ENCODE measurements around the gene BOD1.
"Not testable (repeated sequence)": the region's sequence is repeated elsewhere in the genome, so short reads cannot be mapped to it uniquely, and the experiment has no call there.

The BOD1 gene

DNA sequence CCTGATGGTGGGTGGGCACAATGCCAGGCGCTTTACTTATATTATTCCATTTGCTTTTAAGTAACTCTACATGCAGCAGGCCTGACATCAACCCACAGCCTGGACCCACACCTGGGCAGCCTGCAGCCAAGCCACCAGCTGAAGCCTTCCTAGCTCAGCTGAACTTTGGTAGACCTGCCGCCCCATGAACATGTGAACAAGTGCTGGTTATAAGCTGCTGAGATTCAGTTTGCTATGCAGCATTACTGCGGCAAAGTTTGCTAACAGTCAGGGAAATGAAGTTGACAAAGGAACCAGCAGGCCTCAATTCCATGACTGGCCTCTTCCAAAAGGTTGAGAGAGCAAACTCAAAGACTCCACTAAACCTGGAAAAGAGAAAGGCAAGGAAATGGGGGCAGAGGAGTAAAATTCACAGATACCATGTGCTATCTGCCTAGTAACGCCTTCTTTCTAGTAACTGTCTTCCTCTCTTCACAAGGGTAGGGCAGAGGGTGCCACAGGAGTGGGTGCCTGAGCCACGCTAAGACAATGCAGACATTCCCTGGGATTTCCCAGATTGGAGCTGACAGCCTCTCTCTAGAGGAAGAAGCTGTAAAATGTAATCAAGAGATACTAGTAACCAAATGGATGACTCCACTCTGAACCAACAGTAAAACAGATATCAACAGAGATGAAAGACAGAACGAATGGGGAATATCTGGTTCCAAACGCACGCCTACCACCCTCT, 2.9 kb downstream of the BOD1 start:
- DNase-seq = no peak

DNA sequence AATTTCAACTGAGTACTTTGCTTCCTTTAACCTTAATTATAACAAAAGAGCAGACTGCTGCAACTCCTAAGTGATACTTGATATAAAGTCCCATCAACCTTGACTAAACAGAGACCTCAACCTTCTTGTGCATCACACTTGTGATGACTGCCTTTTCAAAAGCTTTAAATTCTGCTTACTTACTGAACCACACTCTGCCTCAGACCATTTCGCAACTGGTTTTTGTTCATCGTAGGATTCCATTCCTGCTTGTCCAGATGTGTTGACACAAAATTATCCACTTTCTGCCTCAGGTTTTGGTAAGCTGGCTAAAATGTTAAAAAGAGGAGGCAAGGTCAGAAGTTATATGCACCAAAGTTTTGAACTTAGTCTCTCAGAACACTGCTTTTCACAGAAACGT, 3.5 kb downstream of the BOD1 start:
- no peak for DNase-seq

DNA sequence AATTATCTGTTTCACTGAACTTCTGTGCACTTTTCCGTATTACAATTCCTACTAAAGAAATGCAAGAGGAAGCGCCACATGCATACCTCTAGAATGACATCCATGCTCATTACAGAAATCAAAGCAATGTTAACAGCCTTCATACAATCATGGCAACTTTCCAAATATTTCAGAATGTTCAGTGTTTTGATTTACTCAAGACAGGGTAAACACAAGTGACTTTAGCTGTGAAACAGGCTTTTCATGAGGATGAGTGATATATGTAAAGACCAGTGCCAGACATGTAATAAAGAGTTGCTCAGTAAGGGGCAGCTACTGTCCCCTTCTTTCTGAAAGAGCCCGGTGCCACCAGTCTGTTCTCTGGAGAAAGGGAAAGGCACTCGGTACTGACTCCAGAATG, 4.7 kb downstream of the BOD1 start:
- DNase-seq = no peak

DNA sequence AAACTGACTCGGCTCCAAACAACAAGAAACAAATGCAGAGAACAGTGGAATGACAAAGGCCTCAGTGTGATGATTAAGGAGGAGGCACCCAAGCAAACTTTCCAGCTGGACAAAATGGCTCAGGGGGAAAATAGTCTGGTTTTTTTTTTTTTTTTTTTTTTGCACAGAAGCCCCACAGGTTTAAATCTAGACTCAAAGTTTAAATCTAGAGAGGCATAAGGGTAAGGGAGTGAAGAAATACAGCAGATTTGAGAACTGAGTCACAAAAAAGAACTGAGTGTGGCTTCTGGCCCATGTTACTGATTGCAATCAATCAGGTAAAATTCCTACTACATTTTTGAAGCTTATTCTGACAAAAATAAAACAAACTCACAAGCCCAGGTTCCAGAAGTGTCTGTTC, 12.3 kb downstream of the BOD1 start:
- no peak for DNase-seq

DNA sequence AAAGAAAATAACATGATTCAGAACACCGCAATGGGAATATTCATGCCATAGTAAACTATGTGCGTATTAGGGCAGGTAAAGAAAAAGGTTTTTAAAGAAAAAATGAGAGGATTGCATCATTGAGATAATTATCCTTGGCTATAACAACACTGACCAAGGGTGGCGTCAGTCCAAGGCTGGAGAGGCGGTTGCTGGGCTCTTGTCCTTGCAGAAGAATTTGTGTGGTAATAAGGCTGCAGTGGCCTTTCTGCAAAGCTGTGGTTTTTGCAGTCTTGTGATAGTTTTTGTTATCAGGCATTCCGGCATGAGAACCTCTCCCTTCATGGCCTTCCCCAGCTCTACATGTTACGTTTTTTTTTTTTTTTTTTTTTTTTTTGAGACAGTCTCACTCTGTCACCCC, 14.0 kb downstream of the BOD1 start:
- no peak for DNase-seq

DNA sequence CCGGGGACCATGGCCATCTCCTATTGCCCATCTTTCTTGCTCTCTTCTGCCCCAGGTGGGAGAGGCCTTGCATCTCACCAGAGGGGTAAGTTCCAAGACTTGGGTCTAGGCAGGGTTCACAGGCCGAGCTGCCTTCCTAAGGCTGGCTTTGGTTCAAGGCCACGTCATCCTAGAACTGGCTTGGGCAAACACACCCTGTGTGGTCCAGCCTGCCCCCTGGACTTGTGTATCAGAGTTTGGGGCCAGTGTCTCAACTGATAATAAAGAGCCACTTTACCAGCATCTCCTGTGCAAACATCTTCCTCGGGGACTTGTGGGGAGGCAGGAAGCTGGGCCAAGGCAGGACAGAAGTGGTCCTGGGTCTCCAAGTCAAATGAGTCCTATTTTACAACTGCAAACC, 17.8 kb downstream of the BOD1 start:
- DNase-seq = no peak

DNA sequence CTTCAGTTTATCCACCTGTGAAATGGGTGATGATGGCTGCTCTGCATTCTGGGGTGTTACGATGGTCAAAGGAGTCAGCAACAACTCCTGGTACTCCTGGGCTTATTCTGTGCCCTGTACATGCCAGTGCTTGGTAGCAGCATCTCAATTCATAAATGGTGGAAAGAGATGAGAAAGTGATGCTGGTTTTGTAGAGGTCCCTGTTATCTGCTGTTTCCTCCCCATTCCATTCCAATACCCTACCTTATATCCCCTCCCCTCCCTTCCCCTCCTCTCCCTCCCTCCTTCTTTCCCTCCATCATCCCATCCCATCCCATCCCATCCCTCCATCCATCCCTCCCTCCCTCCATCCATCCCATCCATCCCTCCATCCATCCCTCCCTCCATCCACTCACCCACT, 19.1 kb downstream of the BOD1 start:
- no peak for DNase-seq

DNA sequence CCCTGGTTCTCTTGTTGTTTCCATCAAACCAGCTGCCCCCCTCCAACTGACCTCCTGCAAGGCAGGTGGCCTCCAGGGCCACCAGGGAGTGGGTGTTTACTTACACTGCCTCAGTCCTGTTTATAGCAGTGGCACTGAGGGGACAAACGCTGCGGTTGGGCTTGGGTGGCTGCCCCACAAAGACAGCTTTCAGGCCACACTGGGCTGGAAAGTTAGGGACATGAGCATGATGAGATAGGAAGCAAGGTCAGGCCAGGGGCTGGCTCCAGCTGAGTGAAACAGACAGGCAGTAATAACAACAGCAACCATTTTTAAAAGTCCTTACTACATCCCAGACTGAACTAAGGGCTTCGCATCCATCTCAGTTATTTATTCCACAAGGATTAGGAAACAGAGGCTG, 20.6 kb downstream of the BOD1 start:
- no peak for DNase-seq

DNA sequence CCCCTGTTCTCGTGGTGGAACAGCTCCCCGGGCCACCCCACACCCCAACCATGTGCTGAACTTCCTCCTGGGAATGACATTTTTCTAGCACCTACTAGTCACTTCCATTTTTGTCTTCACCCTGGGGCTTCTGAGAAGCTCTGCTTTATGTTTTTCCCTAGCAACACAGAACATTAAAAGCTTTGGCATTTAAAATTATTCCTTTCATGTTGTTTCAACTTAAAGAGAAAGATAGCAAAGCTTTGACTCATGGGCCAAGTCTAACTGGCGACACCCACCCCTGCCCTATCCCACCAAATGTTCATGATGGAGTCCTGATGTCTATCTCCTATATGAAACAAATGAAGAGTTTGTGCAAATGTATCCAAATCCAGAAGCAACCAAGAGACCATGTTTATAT, 22.4 kb downstream of the BOD1 start:
- no peak for DNase-seq

DNA sequence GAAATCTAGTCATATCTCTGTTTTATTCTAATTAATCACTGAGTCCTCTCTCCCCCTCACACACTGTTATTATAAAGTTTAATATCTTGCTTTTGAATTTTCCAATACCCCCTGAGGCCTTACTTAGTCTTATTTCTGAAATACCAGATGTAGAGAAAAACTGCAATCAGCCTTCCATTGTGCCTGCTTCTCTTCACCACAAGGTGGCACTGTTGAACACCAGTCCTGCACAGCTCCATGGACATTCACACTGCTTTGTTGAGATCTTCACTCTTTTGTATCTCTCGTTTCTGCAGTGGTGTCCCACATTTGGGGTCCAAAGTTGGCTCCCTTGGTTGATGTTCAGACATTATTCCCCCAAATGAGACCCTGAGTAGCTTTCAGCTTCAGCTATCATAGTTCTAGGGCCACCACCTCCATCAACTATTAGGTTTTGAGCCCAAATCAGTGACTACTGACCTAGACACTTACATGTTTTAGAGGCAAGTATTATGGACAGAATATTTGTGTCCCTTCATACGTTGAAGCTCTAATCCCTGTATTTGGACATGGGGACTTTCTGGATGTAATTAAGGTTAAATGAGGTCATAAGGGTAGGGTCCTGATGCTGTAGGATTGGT, 24.3 kb downstream of the BOD1 start:
- DNase-seq = peak in 1 of 3 experiments; percentile 1

DNA sequence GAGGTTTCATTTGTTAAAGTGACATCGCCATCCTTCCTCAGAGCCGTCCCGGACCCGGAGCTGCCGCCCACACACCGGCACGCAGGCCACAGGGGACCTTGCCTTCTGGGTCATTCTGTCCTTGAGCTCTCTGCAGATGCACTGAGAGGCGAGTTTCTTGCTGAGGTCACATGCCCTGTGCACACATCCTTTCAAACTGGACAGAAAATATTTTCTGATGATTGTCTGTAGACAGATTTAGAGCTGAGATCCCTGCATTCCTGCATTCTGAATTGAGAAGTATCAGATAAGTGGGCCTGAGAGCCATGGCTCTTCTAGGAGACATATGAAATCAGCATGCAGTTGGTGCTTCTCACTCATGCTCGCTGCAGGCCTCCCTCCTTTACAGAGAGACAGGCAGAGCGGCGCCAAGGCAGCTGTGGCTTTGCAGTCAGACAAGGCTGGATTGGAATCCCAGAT, 25.4 kb downstream of the BOD1 start:
- DNase-seq = no peak

DNA sequence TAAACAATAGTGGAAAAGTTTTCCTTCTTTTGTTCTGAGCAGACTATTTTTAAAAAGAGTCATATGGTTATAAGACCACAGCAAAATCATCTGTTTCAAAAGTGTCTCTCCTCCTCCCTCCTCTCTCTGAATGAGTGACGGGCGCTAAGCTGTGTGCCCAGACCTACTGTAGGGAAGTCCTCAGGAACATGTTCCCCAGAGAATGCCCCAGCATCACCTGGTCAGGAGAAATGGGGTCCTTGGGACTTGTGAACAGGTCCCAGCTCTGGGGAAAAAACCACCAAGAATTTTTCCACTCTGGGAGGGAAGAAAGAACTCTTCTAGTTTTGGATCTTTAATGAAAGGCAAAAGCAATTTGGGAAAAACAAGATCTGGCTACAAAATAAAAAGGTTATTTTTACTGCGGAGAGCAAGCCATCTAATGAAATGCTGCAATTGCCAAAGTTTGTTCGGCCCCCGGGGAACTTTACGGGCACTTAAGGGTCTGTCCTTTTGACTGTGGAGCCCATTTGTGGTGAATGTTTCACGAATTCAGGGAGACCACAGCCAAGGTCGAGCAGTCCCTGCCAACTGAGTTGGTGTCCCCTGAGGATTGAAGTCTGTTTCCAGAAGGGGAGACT, 25.9 kb downstream of the BOD1 start:
- no peak for DNase-seq

DNA sequence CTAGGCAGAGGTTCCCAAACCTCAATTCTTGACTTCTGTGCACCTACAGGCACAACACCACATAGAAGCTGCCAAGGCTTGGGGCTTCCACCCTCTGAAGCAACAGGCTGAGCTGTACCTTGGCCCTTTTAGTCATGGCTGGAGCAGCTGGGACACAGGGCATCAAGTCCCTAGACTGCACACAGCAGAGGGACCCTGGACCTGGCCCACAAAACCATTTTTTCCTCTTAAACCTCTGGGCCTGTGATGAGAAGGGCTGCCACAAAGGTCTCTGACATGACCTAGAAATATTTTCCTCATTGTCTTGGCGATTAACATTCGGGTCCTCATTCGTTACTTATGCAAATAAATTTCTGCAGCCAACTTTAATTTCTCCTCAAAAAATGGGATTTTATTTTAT, 30.3 kb downstream of the BOD1 start:
- DNase-seq = not testable (repeated sequence)

DNA sequence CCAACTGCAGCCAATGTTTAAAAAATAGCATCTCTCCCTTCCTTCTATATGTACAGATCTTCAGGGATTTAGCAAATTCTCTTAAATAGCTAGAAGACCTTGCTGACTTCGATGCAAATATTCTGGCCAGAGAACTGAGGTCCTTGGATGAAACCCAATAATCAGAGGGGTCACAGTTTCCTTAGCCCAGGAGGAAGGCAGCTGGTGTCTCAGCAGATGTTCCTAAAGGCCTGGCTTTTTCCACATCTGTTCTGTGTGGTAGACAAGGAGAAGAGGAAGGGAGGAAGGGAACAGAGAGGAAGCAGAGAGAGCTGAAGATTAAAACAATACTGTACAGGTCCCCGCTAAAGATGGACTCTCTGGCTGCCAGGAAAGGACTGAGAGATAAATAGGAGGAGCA, 33.1 kb downstream of the BOD1 start:
- no peak for DNase-seq

DNA sequence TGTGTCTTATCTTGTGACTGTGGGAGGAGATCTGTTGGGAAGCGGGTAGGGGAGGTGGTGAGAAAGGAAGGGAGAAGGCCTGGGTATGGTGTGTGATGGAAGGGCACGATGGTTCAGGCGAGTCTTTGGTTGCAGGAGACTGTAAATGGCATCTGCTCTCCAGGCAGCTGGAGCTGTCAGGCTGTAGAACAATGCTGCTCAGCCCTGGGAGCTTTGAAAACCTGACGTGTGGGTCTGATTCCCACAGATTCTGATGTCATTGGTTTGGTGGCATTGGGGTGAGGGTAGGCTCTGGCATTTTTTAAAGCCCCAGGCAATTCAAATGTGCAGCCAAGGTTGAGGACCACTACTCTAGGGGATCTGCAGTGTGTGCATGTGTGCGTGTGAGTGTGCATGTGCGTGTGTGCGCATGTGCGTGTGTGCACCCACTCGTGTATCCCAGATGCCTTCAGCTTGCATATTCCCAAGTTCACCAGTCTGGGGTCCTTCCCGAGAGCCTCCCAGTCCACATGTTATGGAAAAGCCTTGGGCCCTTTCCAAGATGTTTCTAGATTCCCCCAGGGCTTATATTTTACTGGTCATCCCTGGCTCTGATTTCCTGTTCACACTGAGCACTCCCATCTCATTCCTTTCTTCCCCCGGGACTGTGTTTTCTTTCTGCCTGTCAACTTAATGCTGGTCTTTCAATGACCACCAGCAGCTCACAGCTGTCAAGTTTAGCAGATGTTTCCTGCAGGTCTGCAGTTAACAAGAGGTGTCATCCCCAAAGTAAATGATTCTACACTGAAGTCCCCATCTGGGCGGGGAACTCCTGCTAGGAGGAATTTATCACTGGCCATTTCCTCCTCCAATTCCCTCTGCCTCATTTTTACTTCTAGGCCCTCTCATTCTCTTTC, 34.0 kb downstream of the BOD1 start:
- no peak for DNase-seq

DNA sequence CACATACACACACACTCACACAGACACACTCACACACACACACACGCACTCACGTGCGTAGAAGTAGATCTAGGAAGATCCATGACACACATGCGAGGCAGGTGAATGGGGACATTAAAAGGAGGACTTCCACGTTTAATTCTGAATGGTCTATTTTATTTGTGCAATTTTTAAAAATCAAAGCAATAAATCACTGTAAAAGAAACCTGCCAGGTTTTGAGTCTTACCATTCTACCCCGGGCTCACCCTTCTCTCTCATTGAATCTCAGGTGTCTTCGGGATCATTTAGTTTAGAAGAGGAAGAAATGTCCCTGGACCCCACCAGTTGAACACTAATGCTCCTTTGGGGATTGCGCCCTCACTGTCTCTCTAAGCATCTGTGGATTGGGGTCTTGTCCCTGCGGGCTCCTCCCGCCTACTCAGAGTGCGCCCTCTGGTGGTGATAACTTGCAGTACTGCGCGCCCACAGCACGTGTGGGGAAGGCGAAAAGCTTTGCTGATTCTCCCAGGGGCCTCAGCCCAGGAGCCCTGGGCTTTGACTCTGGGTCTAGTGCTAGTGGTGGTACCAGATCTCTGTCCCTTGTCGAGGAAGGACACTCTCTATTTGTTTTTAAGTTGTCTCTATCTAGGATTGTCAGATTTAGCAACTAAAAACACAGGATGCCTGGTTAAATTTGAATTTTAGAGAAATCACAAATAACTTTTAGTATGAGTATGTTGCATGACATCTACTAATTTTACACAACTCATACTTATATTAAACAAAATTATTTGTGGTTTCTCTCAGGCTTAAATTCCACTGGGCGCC, 34.8 kb downstream of the BOD1 start:
- DNase-seq = peak in 1 of 3 experiments; percentile 1

DNA sequence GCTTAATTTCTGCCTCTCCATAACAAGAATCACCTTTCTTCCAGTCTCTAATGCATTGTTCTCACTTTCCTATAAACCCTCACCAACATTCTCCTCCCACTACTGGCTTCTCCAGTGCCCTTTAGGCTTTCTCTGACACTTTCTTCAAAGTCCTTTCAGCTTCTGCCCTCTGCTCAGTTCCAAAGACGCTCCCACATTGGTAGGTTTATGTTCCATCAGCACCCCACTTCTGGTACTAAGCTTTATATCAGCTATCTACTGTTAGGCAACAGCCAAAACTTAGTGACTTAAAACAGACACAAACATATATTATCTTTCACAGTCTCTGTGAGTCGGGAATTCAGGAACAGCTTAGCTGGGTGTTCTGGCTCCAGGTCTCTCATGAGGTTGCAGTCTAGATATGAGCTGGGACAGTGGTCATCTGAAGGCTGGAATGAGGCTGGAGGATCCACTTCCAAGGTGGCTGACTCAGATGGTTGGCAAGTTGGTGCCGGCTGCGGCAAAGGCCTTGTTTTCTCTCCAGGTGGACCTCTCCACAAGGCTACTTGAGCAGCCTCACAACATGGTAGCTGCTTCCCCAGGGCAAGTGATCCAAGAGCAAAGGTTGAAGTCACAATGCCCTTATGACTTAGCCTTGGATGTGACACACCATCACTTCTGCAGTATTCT, 37.4 kb downstream of the BOD1 start:
- no peak for DNase-seq

DNA sequence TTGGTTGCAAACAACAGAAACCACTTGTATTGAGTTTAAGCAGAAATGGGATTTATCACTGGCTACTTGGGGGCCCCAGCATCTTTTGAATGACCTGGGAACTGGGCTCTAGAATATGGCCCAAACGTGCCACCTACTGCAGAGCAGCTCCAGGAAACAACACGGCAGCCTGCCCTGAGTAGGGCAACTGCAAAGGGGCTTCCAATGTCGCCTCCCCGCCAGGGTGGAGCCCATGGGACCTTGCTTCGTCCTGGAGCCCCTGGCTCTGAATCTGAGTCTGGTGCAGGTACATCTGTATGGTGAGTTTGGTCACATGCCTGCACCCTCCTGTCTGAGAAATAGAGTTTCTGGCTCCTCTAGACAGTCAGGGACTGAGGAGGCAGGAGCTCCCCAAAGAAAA, 38.6 kb downstream of the BOD1 start:
- DNase-seq = no peak

DNA sequence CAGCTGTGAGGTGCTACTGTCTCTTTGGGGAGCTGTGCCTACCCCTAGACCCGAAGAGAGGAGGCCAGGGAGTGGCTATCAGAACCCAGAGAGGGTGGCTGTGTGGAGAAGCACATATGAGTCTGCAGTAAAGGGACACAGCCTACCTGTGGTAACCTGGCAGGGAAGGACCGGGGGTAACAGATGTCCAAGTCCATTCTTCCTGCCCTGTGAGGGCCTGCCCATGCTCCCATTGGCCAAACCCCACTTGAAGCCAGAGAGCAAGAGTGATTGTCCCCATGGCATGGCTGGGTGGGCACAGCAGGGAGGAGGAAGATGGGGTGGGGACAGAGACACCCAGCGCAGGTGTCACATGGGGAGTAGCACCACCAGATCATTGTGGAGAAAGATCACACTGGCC, 39.3 kb downstream of the BOD1 start:
- DNase-seq = no peak

DNA sequence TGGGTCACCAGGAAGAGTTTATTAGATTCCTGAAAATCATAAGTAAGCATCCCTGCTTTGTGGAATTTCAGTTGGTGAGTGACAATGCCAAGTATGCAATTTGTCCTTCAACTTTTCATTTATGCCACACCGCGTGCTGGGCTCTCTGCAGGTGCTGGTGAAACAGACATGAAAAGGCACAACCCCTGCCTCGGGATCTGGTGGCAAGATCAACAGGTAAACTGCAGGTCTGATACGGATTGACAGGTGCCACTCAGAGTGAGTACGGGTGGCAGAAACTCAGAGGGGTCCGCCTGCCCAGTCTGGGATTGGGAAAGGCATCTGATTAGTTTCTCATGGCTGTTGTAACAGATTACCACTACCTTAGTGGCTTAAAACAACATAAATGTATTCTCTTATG, 40.5 kb downstream of the BOD1 start:
- no peak for DNase-seq

DNA sequence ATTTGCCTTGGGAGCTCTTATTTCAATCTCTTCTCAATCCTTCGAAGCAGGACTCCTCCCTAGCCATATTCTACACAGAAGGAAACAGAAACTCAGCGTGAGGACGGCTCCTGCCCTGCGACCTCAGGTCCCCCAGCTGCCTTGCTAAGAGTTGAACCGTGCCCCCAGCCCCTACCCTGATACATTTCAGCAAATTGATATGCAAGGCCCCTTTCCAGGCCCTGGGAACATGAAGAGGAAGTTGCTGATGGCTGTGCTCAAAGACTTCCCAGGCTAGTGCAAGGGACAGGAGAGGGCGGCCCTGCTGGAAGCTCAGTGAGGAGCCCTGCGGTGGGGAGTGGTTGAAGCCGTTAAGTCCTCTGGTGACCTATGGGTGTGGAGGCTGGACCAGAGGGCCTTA, 41.5 kb downstream of the BOD1 start:
- DNase-seq = no peak

All from NCI-H1417 (cell line).